Keratinocyte (primary cell): ENCODE measurements around the gene SOX10.

ENCODE experiments used
- EZH2 ChIP-seq: IDR thresholded peaks from one replicate; pipeline ENCODE4 v1.6.1; 2012; ENCODE audit warnings: inconsistent platforms, mild to moderate bottlenecking, low read length, moderate library complexity
- TF ChIP-seq, protein P1 (sequence below), 3 experiments: IDR thresholded peaks in 1 of 3; conservative IDR thresholded peaks in 1 of 3; optimal IDR thresholded peaks in 1 of 3; 2 replicates in 2 of 3; 3 replicates in 1 of 3; pipeline versions ENCODE3 to v1.5.1; 2011; ENCODE audit warnings: low read length in 3 of 3, mild to moderate bottlenecking in 3 of 3, moderate library complexity in 2 of 3, control low read depth in 1 of 3, inconsistent platforms in 1 of 3; ENCODE audit not compliant: insufficient read depth in 2 of 3; ENCODE audit errors: extremely low read depth in 1 of 3

DNA sequence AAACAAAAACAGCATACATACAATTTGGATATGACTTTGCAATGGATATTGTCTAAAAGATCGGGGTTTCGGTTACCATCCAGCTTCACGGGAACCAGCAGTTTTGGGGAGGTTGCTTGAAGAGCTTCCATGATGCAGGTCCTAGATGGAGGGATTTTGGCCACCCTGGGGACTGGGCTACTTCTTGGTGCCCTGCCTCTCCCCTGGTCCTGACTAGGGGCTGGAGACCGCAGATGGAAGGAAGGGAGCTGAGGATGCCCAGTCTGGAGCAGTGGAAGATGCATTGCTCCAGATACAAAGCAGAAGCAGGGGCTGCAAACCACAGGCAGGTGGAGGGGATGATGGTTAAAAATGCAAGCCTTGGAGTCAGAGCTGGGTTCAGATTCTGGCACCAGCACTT lies 13.5 kb downstream of the SOX10 start:
- TF ChIP-seq, protein P1, sequence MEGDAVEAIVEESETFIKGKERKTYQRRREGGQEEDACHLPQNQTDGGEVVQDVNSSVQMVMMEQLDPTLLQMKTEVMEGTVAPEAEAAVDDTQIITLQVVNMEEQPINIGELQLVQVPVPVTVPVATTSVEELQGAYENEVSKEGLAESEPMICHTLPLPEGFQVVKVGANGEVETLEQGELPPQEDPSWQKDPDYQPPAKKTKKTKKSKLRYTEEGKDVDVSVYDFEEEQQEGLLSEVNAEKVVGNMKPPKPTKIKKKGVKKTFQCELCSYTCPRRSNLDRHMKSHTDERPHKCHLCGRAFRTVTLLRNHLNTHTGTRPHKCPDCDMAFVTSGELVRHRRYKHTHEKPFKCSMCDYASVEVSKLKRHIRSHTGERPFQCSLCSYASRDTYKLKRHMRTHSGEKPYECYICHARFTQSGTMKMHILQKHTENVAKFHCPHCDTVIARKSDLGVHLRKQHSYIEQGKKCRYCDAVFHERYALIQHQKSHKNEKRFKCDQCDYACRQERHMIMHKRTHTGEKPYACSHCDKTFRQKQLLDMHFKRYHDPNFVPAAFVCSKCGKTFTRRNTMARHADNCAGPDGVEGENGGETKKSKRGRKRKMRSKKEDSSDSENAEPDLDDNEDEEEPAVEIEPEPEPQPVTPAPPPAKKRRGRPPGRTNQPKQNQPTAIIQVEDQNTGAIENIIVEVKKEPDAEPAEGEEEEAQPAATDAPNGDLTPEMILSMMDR (optimal IDR thresholded peaks at IDR 0.05 in 1 of 3, IDR thresholded peaks at IDR 0.05 in 1 of 3, conservative IDR thresholded peaks at IDR 0.05 in 1 of 3; ENCODE audit: extremely low read depth in 1 of 3, insufficient read depth in 2 of 3, low read length in 3 of 3) = no peak
- TF ChIP-seq EZH2 = no peak
